H1 (cell line): Measurements from ENCODE around the gene HRH3. TPM values are rescaled to one million over a fixed set of nuclear protein-coding genes. Genes with fewer than 3 reads are reported as not detected.

Source experiments
- CTCF ChIA-PET: fragments of 300-600 bp; sonication (Branson Sonifier 250); formaldehyde crosslinking; loops from one replicate; lab custom pipeline; 2021; ENCODE audit not compliant: partially characterized antibody; lab: Charles Lee
- POLR2A ChIA-PET: fragments of 300-600 bp; sonication (Branson Sonifier 250); formaldehyde crosslinking; loops from one replicate; lab custom pipeline; 2021; ENCODE audit warnings: inconsistent platforms; ENCODE audit not compliant: partially characterized antibody; lab: Charles Lee
- DNase-seq, 2 experiments: peaks; one replicate each; pipeline versions ENCODE4 v3.0.0 to v3.0.0-alpha.2; 2010 to 2022; ENCODE audit warnings: low spot score in 2 of 2, low read depth in 1 of 2, mixed read lengths in 1 of 2
- FAIRE-seq: peaks from 2 replicates; lab custom pipeline; 2011; peaks lifted over from hg19 to GRCh38; lab: Jason Lieb, UNC
- H2AFZ ChIP-seq: 2 replicates; pipeline ENCODE4 v1.8.1; 2012; ENCODE audit warnings: low read length, inconsistent platforms
- H2AK5ac ChIP-seq: 2 replicates; pipeline ENCODE4 v1.6.1; 2013; ENCODE audit warnings: low read depth, low read length
- H2BK120ac ChIP-seq: replicated peaks from 2 replicates; pipeline ENCODE3; 2013; ENCODE audit warnings: low read depth, low read length, inconsistent platforms
- H2BK12ac ChIP-seq: 2 replicates; pipeline ENCODE4 v1.6.1; 2013; ENCODE audit warnings: low read depth, low read length
- H2BK15ac ChIP-seq: 2 replicates; pipeline ENCODE4 v1.6.1; 2013; ENCODE audit warnings: low read length
- H2BK20ac ChIP-seq: 2 replicates; pipeline ENCODE4 v1.6.1; 2013; ENCODE audit warnings: low read length
- H2BK5ac ChIP-seq: 2 replicates; pipeline ENCODE4 v1.6.1; 2013; ENCODE audit warnings: low read depth, low read length
- H3K14ac ChIP-seq: 2 replicates; pipeline ENCODE4 v1.6.1; 2013; ENCODE audit warnings: inconsistent platforms; ENCODE audit not compliant: insufficient read length
- H3K18ac ChIP-seq: 2 replicates; pipeline ENCODE4 v1.6.1; 2013; ENCODE audit warnings: low read length; ENCODE audit errors: extremely low read depth
- H3K23ac ChIP-seq: 2 replicates; pipeline ENCODE4 v1.6.1; 2013; ENCODE audit warnings: inconsistent platforms; ENCODE audit not compliant: insufficient read length
- H3K23me2 ChIP-seq: 2 replicates; pipeline ENCODE4 v1.6.1; 2013; ENCODE audit warnings: low read depth, low read length
- H3K27ac ChIP-seq: 2 replicates; pipeline ENCODE4 v1.6.1; 2011; ENCODE audit warnings: low read depth, low read length, inconsistent platforms
- H3K27me3 ChIP-seq, 4 experiments: replicated peaks in 1 of 4; 1 replicate in 1 of 4; 2 replicates in 3 of 4; pipeline versions ENCODE4 v1.6.1 to v1.8.1; 2011 to 2013; ENCODE audit warnings: low read length in 3 of 4, mild to moderate bottlenecking in 3 of 4, inconsistent platforms in 2 of 4, mixed read lengths in 2 of 4, moderate library complexity in 1 of 4; ENCODE audit not compliant: control insufficient read depth in 3 of 4, insufficient read depth in 3 of 4; ENCODE audit errors: extremely low read depth in 1 of 4
- H3K36me3 ChIP-seq, 4 experiments: 2 replicates each; pipeline versions ENCODE4 v1.6.1 to v1.8.1; 2011 to 2013; ENCODE audit warnings: mild to moderate bottlenecking in 4 of 4, low read length in 3 of 4, moderate library complexity in 2 of 4, control low read depth in 1 of 4, inconsistent platforms in 1 of 4; ENCODE audit not compliant: insufficient read depth in 4 of 4, control insufficient read depth in 2 of 4
- H3K4ac ChIP-seq: replicated peaks from 2 replicates; pipeline ENCODE3; 2013; ENCODE audit warnings: low read length, low read depth, mixed read lengths, inconsistent platforms; ENCODE audit not compliant: insufficient read length
- H3K4me1 ChIP-seq, 4 experiments: replicated peaks in 1 of 4; 1 replicate in 1 of 4; 2 replicates in 3 of 4; pipeline versions ENCODE4 v1.6.1 to v1.8.1; 2011 to 2013; ENCODE audit warnings: low read length in 3 of 4, inconsistent platforms in 2 of 4, mixed read lengths in 1 of 4; ENCODE audit not compliant: insufficient read depth in 4 of 4, control insufficient read depth in 3 of 4
- H3K4me2 ChIP-seq, 2 experiments: 2 replicates each; pipeline versions ENCODE4 v1.6.1 to v1.8.1; 2011 to 2013; ENCODE audit warnings: low read depth in 2 of 2, low read length in 2 of 2, control low read depth in 1 of 2, inconsistent platforms in 1 of 2, mild to moderate bottlenecking in 1 of 2; ENCODE audit not compliant: insufficient read depth in 1 of 2
- H3K4me3 ChIP-seq, 4 experiments: fragments of 200-600, 300-600 bp in 1 of 4; sonication (generic), shearing (Covaris generic), sonication (Bioruptor Twin) in 1 of 4; 2 replicates each; pipeline versions ENCODE4 v1.5.1 to v1.8.1; 2011 to 2016; ENCODE audit warnings: low read length in 4 of 4, low read depth in 3 of 4, control low read depth in 2 of 4, inconsistent platforms in 2 of 4, mild to moderate bottlenecking in 2 of 4, mixed read lengths in 1 of 4, moderate library complexity in 1 of 4; ENCODE audit not compliant: insufficient read depth in 2 of 4; ENCODE audit errors: extremely low read depth in 1 of 4
- H3K56ac ChIP-seq: replicated peaks from 2 replicates; pipeline ENCODE3; 2013; ENCODE audit warnings: low read depth, mild to moderate bottlenecking, mixed read lengths, low read length, inconsistent platforms; ENCODE audit not compliant: insufficient read length
- H3K79me1 ChIP-seq: 2 replicates; pipeline ENCODE4 v1.6.1; 2013; ENCODE audit warnings: low read depth, low read length, control low read depth
- H3K79me2 ChIP-seq, 2 experiments: 2 replicates each; pipeline versions ENCODE4 v1.6.1 to v1.8.1; 2012 to 2013; ENCODE audit warnings: low read length in 2 of 2, mild to moderate bottlenecking in 2 of 2, inconsistent platforms in 1 of 2; ENCODE audit not compliant: insufficient read depth in 2 of 2, control insufficient read depth in 1 of 2
- H3K9ac ChIP-seq, 4 experiments: replicated peaks in 1 of 4; 1 replicate in 1 of 4; 2 replicates in 3 of 4; pipeline versions ENCODE4 v1.6.1 to v1.8.1; 2011 to 2013; ENCODE audit warnings: low read depth in 3 of 4, low read length in 3 of 4, control low read depth in 2 of 4, mild to moderate bottlenecking in 2 of 4, moderate library complexity in 2 of 4, inconsistent platforms in 1 of 4; ENCODE audit errors: extremely low read depth in 1 of 4
- H3K9me3 ChIP-seq, 2 experiments: 2 replicates each; pipeline versions ENCODE4 v1.6.1 to v1.8.1; 2012 to 2013; ENCODE audit warnings: mild to moderate bottlenecking in 2 of 2, moderate library complexity in 2 of 2, control low read depth in 1 of 2, inconsistent platforms in 1 of 2, low read depth in 1 of 2, low read length in 1 of 2, mixed read lengths in 1 of 2; ENCODE audit not compliant: insufficient read depth in 2 of 2
- H4K20me1 ChIP-seq, 2 experiments: replicated peaks in 1 of 2; 2 replicates each; pipeline versions ENCODE3 to v1.8.1; 2011 to 2013; ENCODE audit warnings: inconsistent platforms in 2 of 2, low read length in 2 of 2, mild to moderate bottlenecking in 1 of 2; ENCODE audit not compliant: insufficient read depth in 2 of 2, control insufficient read depth in 1 of 2
- H4K5ac ChIP-seq: 2 replicates; pipeline ENCODE4 v1.6.1; 2013; ENCODE audit warnings: low read length, low read depth, mixed read lengths, inconsistent platforms; ENCODE audit not compliant: insufficient read length
- H4K8ac ChIP-seq: 2 replicates; pipeline ENCODE4 v1.8.0; 2013; ENCODE audit warnings: mild to moderate bottlenecking, moderate library complexity, low read length, inconsistent platforms; ENCODE audit not compliant: insufficient read depth; ENCODE audit errors: extremely low read depth
- H4K91ac ChIP-seq: replicated peaks from 2 replicates; pipeline ENCODE3; 2013; ENCODE audit warnings: low read length, mixed read lengths, inconsistent platforms; ENCODE audit not compliant: insufficient read length
- BRCA1 ChIP-seq: IDR thresholded peaks from 2 replicates; pipeline ENCODE4 v1.6.1; 2012; ENCODE audit warnings: low read depth, low read length, improper control_type of control experiment
- CHD1 ChIP-seq: IDR thresholded peaks from 2 replicates; pipeline ENCODE4 v1.6.1; 2012; ENCODE audit warnings: low read depth, low read length, improper control_type of control experiment
- EGR1 ChIP-seq: IDR thresholded peaks from 2 replicates; pipeline ENCODE4 v1.6.1; 2011; ENCODE audit warnings: low read depth, low read length, borderline replicate concordance
- GABPA ChIP-seq: IDR thresholded peaks from 2 replicates; pipeline ENCODE4 v1.6.1; 2011; ENCODE audit warnings: mild to moderate bottlenecking, low read length, moderate library complexity, borderline replicate concordance; ENCODE audit not compliant: insufficient read depth
- KDM1A ChIP-seq: fragments of 200-600, 300-600 bp; sonication (generic); IDR thresholded peaks from 2 replicates; pipeline ENCODE4 v1.7.1; 2016; ENCODE audit warnings: mild to moderate bottlenecking, low read length, borderline replicate concordance
- KDM5A ChIP-seq: fragments of 200-600 bp; IDR thresholded peaks from 2 replicates; pipeline ENCODE4 v1.7.1; 2012; ENCODE audit warnings: mild to moderate bottlenecking, low read length, inconsistent platforms, mixed read lengths
- MAFK ChIP-seq: IDR thresholded peaks from 2 replicates; pipeline ENCODE4 v1.6.1; 2012; ENCODE audit warnings: low read depth, mild to moderate bottlenecking, improper control_type of control experiment, low read length
- NANOG ChIP-seq: IDR thresholded peaks from 2 replicates; pipeline ENCODE4 v1.6.1; 2011; ENCODE audit warnings: low read length, low read depth, mild to moderate bottlenecking, inconsistent platforms; ENCODE audit not compliant: insufficient read depth, poor library complexity, severe bottlenecking
- POU5F1 ChIP-seq: IDR thresholded peaks from 2 replicates; pipeline ENCODE4 v1.6.1; 2011; ENCODE audit warnings: low read depth, mild to moderate bottlenecking, low read length, moderate library complexity
- RNF2 ChIP-seq: fragments of 200-900, 300-1000 bp; sonication (generic); IDR thresholded peaks from 2 replicates; pipeline ENCODE4 v1.7.1; 2016; ENCODE audit warnings: borderline replicate concordance, low read depth, mild to moderate bottlenecking, antibody characterized with exemption, low read length; ENCODE audit not compliant: poor library complexity, severe bottlenecking; ENCODE audit errors: missing control alignments
- SAP30 ChIP-seq: fragments of 300-600 bp; sonication (generic); IDR thresholded peaks from 2 replicates; pipeline ENCODE4 v1.7.1; 2012; ENCODE audit warnings: low read length, moderate library complexity, mild to moderate bottlenecking, inconsistent platforms; ENCODE audit not compliant: insufficient read depth, insufficient replicate concordance
- SIX5 ChIP-seq: IDR thresholded peaks from 2 replicates; pipeline ENCODE4 v1.6.1; 2011; ENCODE audit warnings: mild to moderate bottlenecking, low read depth, low read length
- SP4 ChIP-seq: IDR thresholded peaks from 2 replicates; pipeline ENCODE4 v1.6.1; 2012; ENCODE audit warnings: low read length, inconsistent platforms
- TAF7 ChIP-seq: optimal IDR thresholded peaks from 2 replicates; pipeline ENCODE3; 2011; ENCODE audit warnings: low read depth, mild to moderate bottlenecking, inconsistent platforms, low read length, moderate library complexity, borderline replicate concordance
- WGBS, 2 experiments: shearing (Covaris generic) in 1 of 2; methylation state at CpG; one replicate each; pipeline versions ENCODE4 v1.1.6 to v1.1.7; 2013 to 2015; ENCODE audit warnings: low lambda C conversion rate in 2 of 2, mixed read lengths in 2 of 2, inconsistent platforms in 1 of 2, low coverage in 1 of 2, missing lambda C conversion rate in 1 of 2; ENCODE audit not compliant: insufficient replicate concordance in 2 of 2, insufficient coverage in 1 of 2, insufficient read length in 1 of 2; ENCODE audit errors: extremely low coverage in 1 of 2, missing lambda C conversion rate in 1 of 2; 5-methylcytosine and 5-hydroxymethylcytosine counted together
- polyA plus RNA-seq, 7 experiments: library from polyadenylated mRNA; depleted of rRNA in 3 of 7; stranded (reverse) in 5 of 7; unstranded in 2 of 7; fragments of >200 nt in 5 of 7; fragments of 200-250 nt in 2 of 7; gene quantifications; 1 replicate in 5 of 7; 2 replicates in 1 of 7; 4 replicates in 1 of 7; pipeline versions ENCODE4 v1.2.1 to v1.2.3, GENCODE V29; 2011 to 2013; ENCODE audit warnings: missing spikeins in 2 of 7, mixed read lengths in 2 of 7
- total RNA-seq: library from RNA; stranded (reverse); fragmentation: NEBNext Ultra II Directional; extraction: Animal tissue kit (Norgen Biotek cat#: 25700); gene quantifications from 2 replicates; pipeline ENCODE4 v1.2.1, GENCODE V29; 2021

The HRH3 gene
- total and polyA plus RNA-seq, 2 of the 8 experiments (the other 6 are each of a cell fraction or from before 2014, with no cell fraction given), result 2.0 to 4.5 TPM

DNA sequence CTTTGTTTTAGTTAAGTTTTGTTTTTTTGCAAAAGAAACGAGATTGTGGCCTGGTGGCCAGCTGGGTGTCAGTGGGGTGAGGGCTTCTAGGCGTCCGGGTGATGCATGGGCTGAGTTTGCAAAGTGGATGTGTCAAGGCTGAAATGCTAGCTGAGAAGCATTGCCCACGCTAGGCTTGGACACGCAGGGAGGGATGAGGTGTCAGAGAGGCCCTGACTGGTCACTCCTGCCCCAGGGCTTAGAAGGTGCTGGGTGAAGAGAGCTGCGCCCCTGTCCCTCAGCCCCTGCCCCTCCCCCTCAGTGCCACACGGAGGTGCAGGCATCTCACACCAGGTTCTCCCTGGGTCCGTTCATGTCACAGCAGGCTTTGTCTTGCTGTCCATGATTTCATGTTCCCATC, 26.4 kb upstream of the HRH3 start:
- no peak overlapping the region for H3K18ac ChIP-seq
- POLR2A ChIA-PET, result interaction anchor here (0.9 to 1.8 kb wide), 2 partner anchors 13 to 53 kb away, joined by 4 read pairs; no protein-coding TSS in a partner anchor
- no peaks in the 10 kb centered on the region for H3K23me2 ChIP-seq
- no peak for TF ChIP-seq RNF2
- TF ChIP-seq MAFK, result no peak
- TF ChIP-seq CHD1, result no peak
- no peak for TF ChIP-seq SP4
- no peak for TF ChIP-seq BRCA1
- TF ChIP-seq TAF7, result no peak
- no peak for TF ChIP-seq NANOG
- TF ChIP-seq SAP30, result no peak
- no peak for TF ChIP-seq EGR1
- TF ChIP-seq GABPA, result no peak
- TF ChIP-seq KDM5A, result no peak
- TF ChIP-seq SIX5, result no peak
- no peak for TF ChIP-seq POU5F1
- no peak for TF ChIP-seq KDM1A

More for the DNA sequence above, 26.4 kb upstream of the HRH3 start:
- Histone ChIP-seq H3K36me3 (peaks cover 0 to 2% (median 0%) of the 10 kb centered on the region in 4 experiments; a peak in 1 of 8 replicates), H3K9me3 (no peaks in the 10 kb centered on the region), H4K5ac (no peak overlapping the region), H2BK12ac (no peak overlapping the region), H3K79me1 (peaks cover 27% of the 10 kb centered on the region), H2BK5ac (no peak overlapping the region), H3K4me1 (peaks cover 0 to 3% (median 0%) of the 10 kb centered on the region in 4 experiments; a peak in 2 of 7 replicates), H2BK120ac (no peak overlapping the region), H3K4me2 (no peak overlapping the region), H3K14ac (no peak overlapping the region), H2AFZ (no peak overlapping the region), H3K23ac (no peak overlapping the region), H3K27ac (no peak overlapping the region), H3K4ac (no peak overlapping the region), H3K56ac (no peak overlapping the region), H2AK5ac (no peak overlapping the region), H3K79me2 (peaks cover 0 to 80% of the 10 kb centered on the region in 2 experiments), H2BK20ac (no peak overlapping the region), H4K91ac (peak overlapping the region; percentile 25), H4K8ac (no peak overlapping the region), H3K27me3 (no peaks in the 10 kb centered on the region), H3K9ac (no peak overlapping the region), H3K4me3 (no peak overlapping the region), H4K20me1 (peaks cover 14 to 37% of the 10 kb centered on the region in 2 experiments), H2BK15ac (no peak overlapping the region)
- 83% methylated on average over 8 of the region's 8 CpGs; no CpG with 5 or more reads in 1 of the 2 experiments for WGBS, 2 experiments
- CTCF ChIA-PET, result interaction anchor here (0.8 to 3.5 kb wide), 4 partner anchors 8 to 139 kb away, joined by 3 to 18 read pairs (median 5); no protein-coding TSS in a partner anchor
- no peak for DNase-seq
- FAIRE-seq, result no peak
